HCEC 1CT (cell line): Measurements from ENCODE around the gene RSAD1.
A peak's percentile ranks its signal among the peaks of the same experiment; 100 is the strongest.

Experiments used
- DNase-seq: peaks from one replicate; pipeline ENCODE4 v3.0.0-alpha.2; 2017

RSAD1 gene

GRCh38 chr17:50478391-50479381, at the start of gene RSAD1:
Gene RSAD1 (plus strand): TSS chr17:50478860. CDS start chr17:50478885, 25 bp downstream.
- DNase-seq: peak; percentile 88

GRCh38 chr17:50429793-50430192, 48.9 kb upstream of the RSAD1 start:
- DNase-seq: no peak

GRCh38 chr17:50430821-50431618, 47.6 kb upstream of the RSAD1 start:
- no peak for DNase-seq

- DNase-seq: no peak
Measured at GRCh38 chr17:50432125-50432762, 46.4 kb upstream of the RSAD1 start.

- no peak for DNase-seq
Measured at GRCh38 chr17:50437409-50437808, 41.3 kb upstream of the RSAD1 start.

- DNase-seq: no peak
Measured at GRCh38 chr17:50439008-50439407, 39.7 kb upstream of the RSAD1 start.

- DNase-seq: no peak
Measured at GRCh38 chr17:50440172-50440837, 38.4 kb upstream of the RSAD1 start.

GRCh38 chr17:50440838-50441829, 37.5 kb upstream of the RSAD1 start:
- no peak for DNase-seq

- no peak for DNase-seq
Measured at GRCh38 chr17:50443505-50443974, 35.1 kb upstream of the RSAD1 start.

- no peak for DNase-seq
Measured at GRCh38 chr17:50444841-50445715, 33.6 kb upstream of the RSAD1 start.

GRCh38 chr17:50445730-50446325, 32.8 kb upstream of the RSAD1 start:
- no peak for DNase-seq

- no peak for DNase-seq
Measured at GRCh38 chr17:50447870-50448595, 30.6 kb upstream of the RSAD1 start.

GRCh38 chr17:50448643-50449042, 30.0 kb upstream of the RSAD1 start:
- DNase-seq: no peak

- DNase-seq: no peak
Measured at GRCh38 chr17:50451943-50452629, 26.6 kb upstream of the RSAD1 start.

- peak; percentile 13 for DNase-seq
Measured at GRCh38 chr17:50452630-50453300, 25.9 kb upstream of the RSAD1 start.

GRCh38 chr17:50453901-50454300, 24.8 kb upstream of the RSAD1 start:
- DNase-seq: no peak

GRCh38 chr17:50457621-50458020, 21.0 kb upstream of the RSAD1 start:
- no peak for DNase-seq

- DNase-seq: no peak
Measured at GRCh38 chr17:50458270-50458669, 20.4 kb upstream of the RSAD1 start.
